Measurements from ENCODE around the gene BCL11A.

BCL11A gene

GRCh38 chr2:60553495-60554073 lies at the start of gene BCL11A:
TSS of gene BCL11A (minus strand) at chr2:60553654. CDS start at chr2:60553270, 384 bp downstream.
- peak in 1 of 2 experiments; percentile 60 for DNase-seq

GRCh38 chr2:60602828-60603532 lies 49.5 kb upstream of the BCL11A start:
- DNase-seq: no peak

GRCh38 chr2:60602388-60602787 lies 48.9 kb upstream of the BCL11A start:
- no peak for DNase-seq

- no peak for DNase-seq
Observed at GRCh38 chr2:60598271-60598670, 44.8 kb upstream of the BCL11A start.

GRCh38 chr2:60597346-60597745 lies 43.9 kb upstream of the BCL11A start:
- DNase-seq: no peak

- no peak for DNase-seq
Observed at GRCh38 chr2:60596411-60596810, 43.0 kb upstream of the BCL11A start.

GRCh38 chr2:60595953-60596352 lies 42.5 kb upstream of the BCL11A start:
- DNase-seq: no peak

GRCh38 chr2:60589104-60589503 lies 35.6 kb upstream of the BCL11A start:
- DNase-seq: no peak

GRCh38 chr2:60586081-60586480 lies 32.6 kb upstream of the BCL11A start:
- no peak for DNase-seq

GRCh38 chr2:60585276-60585675 lies 31.8 kb upstream of the BCL11A start:
- no peak for DNase-seq

GRCh38 chr2:60583604-60584003 lies 30.1 kb upstream of the BCL11A start:
- DNase-seq: no peak

- DNase-seq: peak; percentile 58 to 60
Observed at GRCh38 chr2:60581433-60582282, 28.2 kb upstream of the BCL11A start.

GRCh38 chr2:60577682-60578283 lies 24.3 kb upstream of the BCL11A start:
- no peak for DNase-seq

- no peak for DNase-seq
Observed at GRCh38 chr2:60573251-60573650, 19.8 kb upstream of the BCL11A start.

- DNase-seq: no peak
Observed at GRCh38 chr2:60570251-60570650, 16.8 kb upstream of the BCL11A start.

- DNase-seq: no peak
Observed at GRCh38 chr2:60569680-60570111, 16.2 kb upstream of the BCL11A start.

- DNase-seq: no peak
Observed at GRCh38 chr2:60567919-60568768, 14.7 kb upstream of the BCL11A start.

GRCh38 chr2:60567096-60567495 lies 13.6 kb upstream of the BCL11A start:
- DNase-seq: no peak

- no peak for DNase-seq
Observed at GRCh38 chr2:60565472-60565871, 12.0 kb upstream of the BCL11A start.

GRCh38 chr2:60560734-60561644 lies 7.5 kb upstream of the BCL11A start:
- DNase-seq: no peak

GRCh38 chr2:60559880-60560279 lies 6.4 kb upstream of the BCL11A start:
- DNase-seq: no peak

Data from NCI-H187 (cell line).